RWPE2 (cell line): ENCODE data around the gene ELMO3.
A peak's percentile ranks its signal among the peaks of the same experiment; 100 is the strongest.

Experiments used
- ATAC-seq: fragments of 200-7000 bp; cut with Tn5 transposase; 3 replicates; pipeline ENCODE4 v1.9.1; 2021; ENCODE audit warnings: low read depth
- DNase-seq: peaks from one replicate; pipeline ENCODE4 v3.0.0-alpha.2; 2020; ENCODE audit warnings: low spot score
- H3K27ac ChIP-seq: fragments of 450-650 bp; 2 replicates; pipeline ENCODE4 v1.5.1; 2017; ENCODE audit warnings: mild to moderate bottlenecking; ENCODE audit not compliant: poor library complexity, severe bottlenecking
- H3K27me3 ChIP-seq: fragments of 250-450 bp; sonication (Bioruptor Pico); 2 replicates; pipeline ENCODE4 v1.5.1; 2021; ENCODE audit warnings: mild to moderate bottlenecking, moderate library complexity; ENCODE audit not compliant: insufficient read depth, poor library complexity, severe bottlenecking
- H3K36me3 ChIP-seq: fragments of 250-450 bp; sonication (Bioruptor Pico); 2 replicates; pipeline ENCODE4 v1.5.1; 2020; ENCODE audit warnings: low read depth, mild to moderate bottlenecking, moderate library complexity
- H3K4me1 ChIP-seq: fragments of 250-450 bp; sonication (Bioruptor Pico); 2 replicates; pipeline ENCODE4 v1.5.1; 2021; ENCODE audit warnings: mild to moderate bottlenecking, moderate library complexity; ENCODE audit not compliant: insufficient read depth, poor library complexity, severe bottlenecking
- H3K4me3 ChIP-seq: fragments of 250-450 bp; sonication (Bioruptor Pico); 2 replicates; pipeline ENCODE4 v1.5.1; 2021; ENCODE audit warnings: mild to moderate bottlenecking, moderate library complexity; ENCODE audit not compliant: severe bottlenecking
- H3K9me3 ChIP-seq: fragments of 250-450 bp; sonication (Bioruptor Pico); 2 replicates; pipeline ENCODE4 v1.5.1; 2021; ENCODE audit warnings: mild to moderate bottlenecking, moderate library complexity; ENCODE audit not compliant: severe bottlenecking
- CTCF ChIP-seq: fragments of 450-650 bp; IDR thresholded peaks from one replicate; pipeline ENCODE4 v1.5.1; 2017; ENCODE audit warnings: mild to moderate bottlenecking, moderate library complexity; ENCODE audit not compliant: poor library complexity, severe bottlenecking

The ELMO3 gene

GRCh38 chr16:67206129-67206837, 7.4 kb downstream of the ELMO3 start:
- peak; percentile 46 for DNase-seq
- Histone ChIP-seq H3K27ac (peak overlapping the region; percentile 92), H3K4me3 (no peak overlapping the region), H3K36me3 (peaks cover 19% of the 10 kb centered on the region), H3K4me1 (peaks cover 26% of the 10 kb centered on the region), H3K9me3 (no peaks in the 10 kb centered on the region), H3K27me3 (no peaks in the 10 kb centered on the region)
- ATAC-seq = peak; percentile 0; the same call in 1 of the 3 replicates
- TF ChIP-seq CTCF = no peak

GRCh38 chr16:67206838-67207248, 7.9 kb downstream of the ELMO3 start:
- Histone ChIP-seq H3K4me3 (no peak overlapping the region), H3K27me3 (no peaks in the 10 kb centered on the region), H3K9me3 (no peaks in the 10 kb centered on the region), H3K27ac (peak overlapping the region; percentile 92), H3K36me3 (peaks cover 13% of the 10 kb centered on the region), H3K4me1 (peaks cover 27% of the 10 kb centered on the region)
- ATAC-seq (peak; percentile 47), DNase-seq (peak; percentile 80)
- no peak for TF ChIP-seq CTCF

- peaks cover 34% of the 10 kb centered on the region for H3K4me1 ChIP-seq
- ATAC-seq = peak; percentile 49
Measured at GRCh38 chr16:67207249-67208091, 8.5 kb downstream of the ELMO3 start.

DNA sequence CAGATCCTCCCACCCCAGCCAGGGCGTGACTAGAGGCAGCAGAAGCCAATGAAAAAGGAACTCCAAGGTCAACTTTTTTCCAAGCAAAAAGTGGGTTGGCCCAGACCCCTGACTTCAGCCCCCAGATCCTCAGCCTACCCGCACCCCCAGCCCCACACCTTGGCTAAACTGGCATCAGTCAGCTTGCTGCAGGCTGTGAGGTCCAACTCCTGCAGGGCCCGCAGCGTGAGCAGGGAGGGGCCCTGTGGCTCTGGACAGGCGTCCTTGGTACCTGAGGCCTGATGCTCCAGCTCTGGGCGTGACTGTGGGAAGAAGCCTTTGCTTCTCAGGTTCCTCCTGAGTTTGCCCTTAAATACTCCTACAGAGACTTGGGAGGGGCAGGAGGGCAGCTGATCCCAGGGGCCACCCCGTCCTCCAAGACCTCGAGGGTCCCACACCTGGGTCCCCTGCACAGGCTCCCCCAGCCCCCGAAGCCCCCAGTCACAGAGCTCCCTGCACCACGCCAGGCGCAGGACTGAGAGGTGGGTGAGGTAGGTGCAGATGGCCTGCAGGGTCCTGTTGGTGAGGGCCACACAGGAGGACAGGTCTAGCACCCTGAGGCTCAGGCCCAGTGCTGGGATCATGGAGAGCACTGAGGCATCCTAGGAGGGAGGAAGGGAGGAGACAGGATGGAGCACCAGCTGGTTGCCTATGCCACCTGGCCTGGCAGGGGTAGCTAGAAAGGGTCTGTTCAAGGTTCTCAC, 9.4 kb downstream of the ELMO3 start:
- Histone ChIP-seq H3K4me3 (no peak overlapping the region), H3K9me3 (no peaks in the 10 kb centered on the region), H3K36me3 (no peaks in the 10 kb centered on the region; the same call in none of the 2 replicates), H3K27ac (peak overlapping the region; percentile 92), H3K27me3 (no peaks in the 10 kb centered on the region), H3K4me1 (peaks cover 42% of the 10 kb centered on the region)
- ATAC-seq = no peak; the same call in 2 of the 3 replicates
- TF ChIP-seq CTCF = no peak
- peak; percentile 62 for DNase-seq

More at GRCh38 chr16:67207249-67208091, 8.5 kb downstream of the ELMO3 start:
- Histone ChIP-seq H3K36me3 (peaks cover 7% of the 10 kb centered on the region), H3K9me3 (no peaks in the 10 kb centered on the region), H3K27ac (peak overlapping the region; percentile 92), H3K27me3 (no peaks in the 10 kb centered on the region), H3K4me3 (no peak overlapping the region)
- no peak for TF ChIP-seq CTCF
- DNase-seq = peak; percentile 72
